Nephron (organoid): Measurements from ENCODE around the gene ZMAT2.
"Not testable (repeated sequence)": the region's sequence is repeated elsewhere in the genome, so short reads cannot be mapped to it uniquely, and the experiment has no call there.

ENCODE experiments used
- H3K27ac Mint-ChIP-seq, 3 experiments: 2 replicates each; pipeline ENCODE4 v1.8.0; 2020; ENCODE audit warnings: mixed read lengths in 3 of 3, mild to moderate bottlenecking in 2 of 3, moderate library complexity in 1 of 3
- H3K27me3 Mint-ChIP-seq: 2 replicates; pipeline ENCODE4 v1.8.0; 2021; ENCODE audit warnings: low read depth, mild to moderate bottlenecking, moderate library complexity, mixed read lengths
- H3K36me3 Mint-ChIP-seq: 2 replicates; pipeline ENCODE4 v1.8.0; 2020; ENCODE audit warnings: low read depth, mixed read lengths
- H3K4me1 Mint-ChIP-seq: 2 replicates; pipeline ENCODE4 v1.8.0; 2020; ENCODE audit warnings: mixed read lengths
- H3K4me3 Mint-ChIP-seq, 3 experiments: 2 replicates each; pipeline ENCODE4 v1.8.0; 2020; ENCODE audit warnings: mild to moderate bottlenecking in 3 of 3, mixed read lengths in 3 of 3, moderate library complexity in 2 of 3
- H3K9me3 Mint-ChIP-seq: 2 replicates; pipeline ENCODE4 v1.8.0; 2020; ENCODE audit warnings: mixed read lengths
- CTCF ChIP-seq, 3 experiments: fragments of 200-600 bp; sonication (generic); IDR thresholded peaks; one replicate each; pipeline ENCODE4 v1.5.0; 2021; ENCODE audit warnings: antibody characterized with exemption in 3 of 3; ENCODE audit not compliant: unreplicated experiment in 3 of 3

Gene ZMAT2, protein sequence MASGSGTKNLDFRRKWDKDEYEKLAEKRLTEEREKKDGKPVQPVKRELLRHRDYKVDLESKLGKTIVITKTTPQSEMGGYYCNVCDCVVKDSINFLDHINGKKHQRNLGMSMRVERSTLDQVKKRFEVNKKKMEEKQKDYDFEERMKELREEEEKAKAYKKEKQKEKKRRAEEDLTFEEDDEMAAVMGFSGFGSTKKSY

DNA sequence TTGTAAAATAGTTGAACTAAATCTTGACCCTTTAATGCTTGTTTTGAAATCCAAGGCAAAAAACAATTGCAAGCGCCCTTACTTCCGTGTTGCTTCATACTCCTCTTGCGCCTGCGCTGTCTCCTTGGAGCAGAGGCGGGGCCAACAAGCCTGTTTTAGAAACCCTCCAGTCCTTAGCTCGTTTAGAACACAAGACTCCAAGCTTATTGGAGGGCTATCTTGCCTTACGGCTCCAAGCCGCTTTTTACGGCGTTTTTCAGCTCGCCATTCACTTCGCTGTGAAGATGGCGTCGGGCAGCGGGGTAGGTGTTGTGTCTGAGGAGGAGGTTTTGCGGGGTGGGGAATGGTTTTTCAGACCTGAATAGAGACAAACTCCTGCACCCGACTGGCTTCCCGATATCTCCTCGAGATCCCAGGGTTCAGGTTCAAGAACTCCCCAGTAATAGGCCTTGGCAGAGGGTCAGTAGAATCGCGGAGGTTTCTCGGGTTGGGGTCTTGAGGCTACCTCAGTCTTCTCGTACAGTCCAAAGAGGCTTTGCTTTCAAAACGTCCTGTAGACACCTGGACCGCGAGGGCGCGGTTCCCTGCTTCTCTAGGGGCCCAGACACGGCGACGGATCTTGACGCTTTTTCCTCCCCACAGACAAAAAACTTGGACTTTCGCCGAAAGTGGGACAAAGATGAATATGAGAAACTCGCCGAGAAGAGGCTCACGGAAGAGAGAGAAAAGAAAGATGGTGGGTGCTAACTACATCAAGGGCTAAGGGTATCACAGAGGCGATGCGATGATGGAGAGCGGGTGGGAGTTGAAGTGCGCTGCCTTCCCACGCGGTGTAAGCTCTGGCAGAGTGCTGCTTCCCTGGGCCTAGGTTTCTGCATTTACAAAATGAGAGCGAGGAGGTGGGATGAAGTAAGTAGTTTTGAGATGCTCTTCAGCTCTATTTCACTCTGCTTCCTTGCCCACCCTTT is at the start of gene ZMAT2:
Gene ZMAT2, plus strand, starts transcription at position 271 of the 968 bp plus-strand sequence. Its CDS starts 14 bp downstream, at position 285.
- H3K9me3 Mint-ChIP-seq, result no peaks in the 10 kb centered on the region
- peak within 1 kb of the TSS; percentile 97 to 98 (median 98) for H3K4me3 Mint-ChIP-seq
- no peaks in the 10 kb centered on the region for H3K27me3 Mint-ChIP-seq
- peaks cover 18% of the 10 kb centered on the region for H3K4me1 Mint-ChIP-seq
- peak within 1 kb of the TSS; percentile 44 to 88 (median 88) for H3K27ac Mint-ChIP-seq
- peaks cover 79% of the 10 kb centered on the region for H3K36me3 Mint-ChIP-seq
- TF ChIP-seq CTCF (IDR thresholded peaks at IDR 0.05; ENCODE audit: unreplicated experiment in 3 of 3), result no peak

- Mint-ChIP-seq H3K27ac (no peak overlapping the region), H3K4me1 (no peaks in the 10 kb centered on the region), H3K4me3 (no peak overlapping the region), H3K27me3 (no peaks in the 10 kb centered on the region), H3K9me3 (no peaks in the 10 kb centered on the region), H3K36me3 (peaks cover 88% of the 10 kb centered on the region)
- no peak for TF ChIP-seq CTCF (IDR thresholded peaks at IDR 0.05; ENCODE audit: unreplicated experiment in 3 of 3)
These were observed 41.4 kb upstream of the ZMAT2 start for GRCh38 chr5:140658870-140659269.

- not testable (repeated sequence) for H3K27ac Mint-ChIP-seq, H3K27me3 Mint-ChIP-seq, H3K4me1 Mint-ChIP-seq, H3K4me3 Mint-ChIP-seq, H3K9me3 Mint-ChIP-seq
- peaks cover 80% of the 10 kb centered on the region for H3K36me3 Mint-ChIP-seq
These were observed 39.9 kb upstream of the ZMAT2 start for GRCh38 chr5:140660371-140660770.

- peaks cover 74% of the 10 kb centered on the region for H3K36me3 Mint-ChIP-seq
- no peaks in the 10 kb centered on the region for H3K27me3 Mint-ChIP-seq
- H3K9me3 Mint-ChIP-seq, result no peaks in the 10 kb centered on the region
- peak overlapping the region; percentile 95 to 97 (median 97) for H3K27ac Mint-ChIP-seq
- no peak for TF ChIP-seq CTCF (IDR thresholded peaks at IDR 0.05; ENCODE audit: unreplicated experiment in 3 of 3)
- H3K4me1 Mint-ChIP-seq, result peaks cover 23% of the 10 kb centered on the region
- peak overlapping the region; percentile 100 for H3K4me3 Mint-ChIP-seq
These were observed 36.3 kb upstream of the ZMAT2 start for GRCh38 chr5:140664030-140664358.

- Mint-ChIP-seq H3K9me3 (no peaks in the 10 kb centered on the region), H3K4me1 (peaks cover 23% of the 10 kb centered on the region), H3K4me3 (peak within 1 kb of the TSS; percentile 100), H3K27me3 (no peaks in the 10 kb centered on the region), H3K36me3 (peaks cover 74% of the 10 kb centered on the region), H3K27ac (peak within 1 kb of the TSS; percentile 95 to 97 (median 97))
- no peak for TF ChIP-seq CTCF (IDR thresholded peaks at IDR 0.05; ENCODE audit: unreplicated experiment in 3 of 3)
These were observed 35.7 kb upstream of the ZMAT2 start, which contains the start of gene WDR55 for GRCh38 chr5:140664359-140665119. Gene WDR55, plus strand, starts transcription at chr5:140664904. Its CDS starts 9 bp downstream, at chr5:140664913.

- not testable (repeated sequence) for H3K27ac Mint-ChIP-seq, H3K27me3 Mint-ChIP-seq, H3K9me3 Mint-ChIP-seq, H3K4me3 Mint-ChIP-seq
- H3K4me1 Mint-ChIP-seq, result peaks cover 15% of the 10 kb centered on the region
- peaks cover 60% of the 10 kb centered on the region for H3K36me3 Mint-ChIP-seq
These were observed 29.2 kb upstream of the ZMAT2 start for GRCh38 chr5:140671035-140671434.
